ENCODE measurements around the gene PAQR7. TPM values are rescaled to one million over a fixed set of nuclear protein-coding genes. Genes with fewer than 3 reads are reported as not detected.

The PAQR7 gene
- polyA plus RNA-seq (ENCODE audit: insufficient read depth in 1 of 5, insufficient read length in 5 of 5, low replicate concordance in 1 of 5): 10 to 100 TPM; 13.8 to 21.2 (median 19.3) TPM
- long read RNA-seq, donor 1, partial matches to known transcripts: 5 of 9 reads
- long read RNA-seq, donor 1, other reads (novel, unspliced or antisense): 0 of 9 reads
- long read RNA-seq, donor 2, partial matches to known transcripts: 0 of 5 reads
- long read RNA-seq, donor 2, other reads (novel, unspliced or antisense): 5 of 5 reads
- long read RNA-seq, donor 3, partial matches to known transcripts: 0 of 1 reads
- long read RNA-seq, donor 3, other reads (novel, unspliced or antisense): 0 of 1 reads
- long read RNA-seq, donor 4, partial matches to known transcripts: 0 of 1 reads
- long read RNA-seq, donor 4, other reads (novel, unspliced or antisense): 0 of 1 reads
- long read RNA-seq, donor 5, partial matches to known transcripts: 0 of 1 reads
- long read RNA-seq, donor 5, other reads (novel, unspliced or antisense): 0 of 1 reads
- long read RNA-seq, donor 6, partial matches to known transcripts: 0 of 9 reads
- long read RNA-seq, donor 6, other reads (novel, unspliced or antisense): 7 of 9 reads
- long read RNA-seq, donor 7, partial matches to known transcripts: 0 of 5 reads
- long read RNA-seq, donor 7, other reads (novel, unspliced or antisense): 5 of 5 reads
- long read RNA-seq, donor 8: 0 reads

- peak; percentile 79 to 82 for DNase-seq
Observed at GRCh38 chr1:25875154-25875855, at the start of gene PAQR7. Gene PAQR7, minus strand, starts transcription at chr1:25875708. Its CDS starts 11,869 bp downstream, at chr1:25863839.

- no peak for DNase-seq
Observed at GRCh38 chr1:25924454-25924853, 48.9 kb upstream of the PAQR7 start.

GRCh38 chr1:25922971-25923552, 47.6 kb upstream of the PAQR7 start:
- no peak for DNase-seq

- DNase-seq: no peak
Observed at GRCh38 chr1:25922056-25922970, 46.8 kb upstream of the PAQR7 start.

- no peak for DNase-seq
Observed at GRCh38 chr1:25918615-25919014, 43.1 kb upstream of the PAQR7 start.

- DNase-seq: no peak
Observed at GRCh38 chr1:25917996-25918395, 42.5 kb upstream of the PAQR7 start.

- no peak for DNase-seq
Observed at GRCh38 chr1:25916460-25916859, 41.0 kb upstream of the PAQR7 start.

- no peak for DNase-seq
Observed at GRCh38 chr1:25914074-25914995, 38.8 kb upstream of the PAQR7 start.

- DNase-seq: no peak
Observed at GRCh38 chr1:25913206-25913605, 37.7 kb upstream of the PAQR7 start.

- no peak for DNase-seq
Observed at GRCh38 chr1:25912076-25912831, 36.7 kb upstream of the PAQR7 start.

- DNase-seq: no peak
Observed at GRCh38 chr1:25911162-25911561, 35.7 kb upstream of the PAQR7 start.

GRCh38 chr1:25909040-25909439, 33.5 kb upstream of the PAQR7 start:
- DNase-seq: no peak

- DNase-seq: no peak
Observed at GRCh38 chr1:25908161-25908560, 32.7 kb upstream of the PAQR7 start.

- no peak for DNase-seq
Observed at GRCh38 chr1:25907601-25908000, 32.1 kb upstream of the PAQR7 start.

GRCh38 chr1:25906644-25907300, 31.3 kb upstream of the PAQR7 start:
- DNase-seq: no peak

GRCh38 chr1:25905680-25906643, 30.5 kb upstream of the PAQR7 start, which contains the start of gene STMN1:
Gene STMN1, minus strand, starts transcription at chr1:25906419. Its CDS starts 1,743 bp downstream, at chr1:25904676.
- peak; percentile 94 to 95 for DNase-seq
